ENCODE results near the gene HNRNPC. TPM values are rescaled to one million over a fixed set of nuclear protein-coding genes. Genes with fewer than 3 reads are reported as not detected.

The HNRNPC gene
- total and polyA plus RNA-seq, 9 of the 15 experiments (the other 6 are each of a cell fraction or from before 2014, with no cell fraction given): 679 to 1,557 (median 1,191) TPM

DNA sequence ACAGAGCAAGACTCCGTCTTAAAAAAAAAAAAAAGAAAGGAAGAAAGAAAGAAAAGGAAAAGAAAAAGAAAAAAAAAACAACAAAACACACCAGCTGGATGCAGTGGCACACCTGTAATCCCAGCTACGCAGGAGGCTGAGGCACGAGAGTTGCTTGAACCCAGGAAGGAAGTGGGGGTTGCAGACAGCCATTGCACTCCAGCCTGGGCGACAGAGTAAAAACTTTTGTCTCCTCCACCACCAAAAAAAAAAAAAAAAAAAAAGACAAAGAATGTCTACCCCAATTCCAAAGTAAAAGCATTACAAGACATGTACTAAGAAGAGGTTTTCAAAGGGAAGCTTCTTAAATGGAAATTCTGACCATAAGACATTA lies 53.4 kb downstream of the HNRNPC start:
- intact Hi-C loops (cut with micrococcal nuclease) (no loop called here), in situ Hi-C loops (cut with MboI) (no loop called here)
- no peak for DNase-seq (ENCODE audit: extremely low read depth in 1 of 4, low spot score in 3 of 4)
- no peak for ATAC-seq
- H3K4me2 ChIP-seq (ENCODE audit: insufficient read depth, low read length): no peak overlapping the region
- H3K36me3 ChIP-seq (ENCODE audit: control insufficient read depth, insufficient read depth, low read length): peaks cover 96% of the 10 kb centered on the region
- no peak for FAIRE-seq
- no peak overlapping the region for H2AFZ ChIP-seq (ENCODE audit: low read depth, low read length)
- BruUV-seq (replicated peaks): no TSS peak
- H3K9me1 ChIP-seq (ENCODE audit: control insufficient read depth, insufficient read depth, low read length): no peaks in the 10 kb centered on the region
- H3K9me3 ChIP-seq (replicated peaks; ENCODE audit: control insufficient read depth, insufficient read depth, low read depth, low read length): no peaks in the 10 kb centered on the region
- POLR2A ChIA-PET: no interaction called here
- peaks cover 14% of the 10 kb centered on the region for H4K20me1 ChIP-seq (replicated peaks; ENCODE audit: control insufficient read depth, insufficient read depth, low read length)
- CTCF ChIA-PET (ENCODE audit: low intra/inter-chr PET ratio): no interaction called here
- peaks cover 0 to 2% of the 10 kb centered on the region in 2 experiments; a peak in 1 of 5 replicates for H3K4me1 ChIP-seq (replicated peaks in 1 of 2; ENCODE audit: control insufficient read depth in 2 of 2, insufficient read depth in 2 of 2, low read length in 2 of 2)
- no peak overlapping the region for H3K4me3 ChIP-seq
- H3K27ac ChIP-seq (ENCODE audit: extremely low read depth, low read depth, low read length): no peak overlapping the region
- peaks cover 84% of the 10 kb centered on the region for H3K79me2 ChIP-seq (ENCODE audit: control insufficient read depth, insufficient read depth, low read length)
- WGBS (ENCODE audit: insufficient coverage, low coverage, missing lambda C conversion rate): 100% methylated on average over 3 of the region's 4 CpGs
- H3K27me3 ChIP-seq (ENCODE audit: control insufficient read depth in 2 of 2, insufficient read depth in 2 of 2, low read length in 2 of 2): no peaks in the 10 kb centered on the region
- TF ChIP-seq CBX3 (IDR thresholded peaks at IDR 0.05; ENCODE audit: borderline replicate concordance in 1 of 2, low read length in 2 of 2) (no peak), ZNF41 (CRISPR knock-in tag; conservative IDR thresholded peaks at IDR 0.05) (no peak), TEAD2 (tag; IDR thresholded peaks at IDR 0.05) (no peak), ESRRA (IDR thresholded peaks at IDR 0.05; ENCODE audit: borderline replicate concordance, low read depth) (no peak), SRSF1 (IDR thresholded peaks at IDR 0.05; ENCODE audit: low read depth, low read length) (no peak), HDAC3 (IDR thresholded peaks at IDR 0.05; ENCODE audit: borderline replicate concordance, partially characterized antibody) (no peak), ZKSCAN8 (CRISPR knock-in tag; IDR thresholded peaks at IDR 0.05) (no peak), NR1H2 (CRISPR knock-in tag; IDR thresholded peaks at IDR 0.05) (no peak)
- TF ChIP-seq, protein P1, sequence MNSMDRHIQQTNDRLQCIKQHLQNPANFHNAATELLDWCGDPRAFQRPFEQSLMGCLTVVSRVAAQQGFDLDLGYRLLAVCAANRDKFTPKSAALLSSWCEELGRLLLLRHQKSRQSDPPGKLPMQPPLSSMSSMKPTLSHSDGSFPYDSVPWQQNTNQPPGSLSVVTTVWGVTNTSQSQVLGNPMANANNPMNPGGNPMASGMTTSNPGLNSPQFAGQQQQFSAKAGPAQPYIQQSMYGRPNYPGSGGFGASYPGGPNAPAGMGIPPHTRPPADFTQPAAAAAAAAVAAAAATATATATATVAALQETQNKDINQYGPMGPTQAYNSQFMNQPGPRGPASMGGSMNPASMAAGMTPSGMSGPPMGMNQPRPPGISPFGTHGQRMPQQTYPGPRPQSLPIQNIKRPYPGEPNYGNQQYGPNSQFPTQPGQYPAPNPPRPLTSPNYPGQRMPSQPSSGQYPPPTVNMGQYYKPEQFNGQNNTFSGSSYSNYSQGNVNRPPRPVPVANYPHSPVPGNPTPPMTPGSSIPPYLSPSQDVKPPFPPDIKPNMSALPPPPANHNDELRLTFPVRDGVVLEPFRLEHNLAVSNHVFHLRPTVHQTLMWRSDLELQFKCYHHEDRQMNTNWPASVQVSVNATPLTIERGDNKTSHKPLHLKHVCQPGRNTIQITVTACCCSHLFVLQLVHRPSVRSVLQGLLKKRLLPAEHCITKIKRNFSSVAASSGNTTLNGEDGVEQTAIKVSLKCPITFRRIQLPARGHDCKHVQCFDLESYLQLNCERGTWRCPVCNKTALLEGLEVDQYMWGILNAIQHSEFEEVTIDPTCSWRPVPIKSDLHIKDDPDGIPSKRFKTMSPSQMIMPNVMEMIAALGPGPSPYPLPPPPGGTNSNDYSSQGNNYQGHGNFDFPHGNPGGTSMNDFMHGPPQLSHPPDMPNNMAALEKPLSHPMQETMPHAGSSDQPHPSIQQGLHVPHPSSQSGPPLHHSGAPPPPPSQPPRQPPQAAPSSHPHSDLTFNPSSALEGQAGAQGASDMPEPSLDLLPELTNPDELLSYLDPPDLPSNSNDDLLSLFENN (IDR thresholded peaks at IDR 0.05; ENCODE audit: low read depth in 2 of 2, low read length in 2 of 2): no peak
- TF ChIP-seq, protein P2, sequence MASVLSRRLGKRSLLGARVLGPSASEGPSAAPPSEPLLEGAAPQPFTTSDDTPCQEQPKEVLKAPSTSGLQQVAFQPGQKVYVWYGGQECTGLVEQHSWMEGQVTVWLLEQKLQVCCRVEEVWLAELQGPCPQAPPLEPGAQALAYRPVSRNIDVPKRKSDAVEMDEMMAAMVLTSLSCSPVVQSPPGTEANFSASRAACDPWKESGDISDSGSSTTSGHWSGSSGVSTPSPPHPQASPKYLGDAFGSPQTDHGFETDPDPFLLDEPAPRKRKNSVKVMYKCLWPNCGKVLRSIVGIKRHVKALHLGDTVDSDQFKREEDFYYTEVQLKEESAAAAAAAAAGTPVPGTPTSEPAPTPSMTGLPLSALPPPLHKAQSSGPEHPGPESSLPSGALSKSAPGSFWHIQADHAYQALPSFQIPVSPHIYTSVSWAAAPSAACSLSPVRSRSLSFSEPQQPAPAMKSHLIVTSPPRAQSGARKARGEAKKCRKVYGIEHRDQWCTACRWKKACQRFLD (CRISPR knock-in tag; IDR thresholded peaks at IDR 0.05): no peak
- TF ChIP-seq, protein P3, sequence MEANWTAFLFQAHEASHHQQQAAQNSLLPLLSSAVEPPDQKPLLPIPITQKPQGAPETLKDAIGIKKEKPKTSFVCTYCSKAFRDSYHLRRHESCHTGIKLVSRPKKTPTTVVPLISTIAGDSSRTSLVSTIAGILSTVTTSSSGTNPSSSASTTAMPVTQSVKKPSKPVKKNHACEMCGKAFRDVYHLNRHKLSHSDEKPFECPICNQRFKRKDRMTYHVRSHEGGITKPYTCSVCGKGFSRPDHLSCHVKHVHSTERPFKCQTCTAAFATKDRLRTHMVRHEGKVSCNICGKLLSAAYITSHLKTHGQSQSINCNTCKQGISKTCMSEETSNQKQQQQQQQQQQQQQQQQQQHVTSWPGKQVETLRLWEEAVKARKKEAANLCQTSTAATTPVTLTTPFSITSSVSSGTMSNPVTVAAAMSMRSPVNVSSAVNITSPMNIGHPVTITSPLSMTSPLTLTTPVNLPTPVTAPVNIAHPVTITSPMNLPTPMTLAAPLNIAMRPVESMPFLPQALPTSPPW (CRISPR knock-in tag; IDR thresholded peaks at IDR 0.05): no peak
- TF ChIP-seq, protein P4, sequence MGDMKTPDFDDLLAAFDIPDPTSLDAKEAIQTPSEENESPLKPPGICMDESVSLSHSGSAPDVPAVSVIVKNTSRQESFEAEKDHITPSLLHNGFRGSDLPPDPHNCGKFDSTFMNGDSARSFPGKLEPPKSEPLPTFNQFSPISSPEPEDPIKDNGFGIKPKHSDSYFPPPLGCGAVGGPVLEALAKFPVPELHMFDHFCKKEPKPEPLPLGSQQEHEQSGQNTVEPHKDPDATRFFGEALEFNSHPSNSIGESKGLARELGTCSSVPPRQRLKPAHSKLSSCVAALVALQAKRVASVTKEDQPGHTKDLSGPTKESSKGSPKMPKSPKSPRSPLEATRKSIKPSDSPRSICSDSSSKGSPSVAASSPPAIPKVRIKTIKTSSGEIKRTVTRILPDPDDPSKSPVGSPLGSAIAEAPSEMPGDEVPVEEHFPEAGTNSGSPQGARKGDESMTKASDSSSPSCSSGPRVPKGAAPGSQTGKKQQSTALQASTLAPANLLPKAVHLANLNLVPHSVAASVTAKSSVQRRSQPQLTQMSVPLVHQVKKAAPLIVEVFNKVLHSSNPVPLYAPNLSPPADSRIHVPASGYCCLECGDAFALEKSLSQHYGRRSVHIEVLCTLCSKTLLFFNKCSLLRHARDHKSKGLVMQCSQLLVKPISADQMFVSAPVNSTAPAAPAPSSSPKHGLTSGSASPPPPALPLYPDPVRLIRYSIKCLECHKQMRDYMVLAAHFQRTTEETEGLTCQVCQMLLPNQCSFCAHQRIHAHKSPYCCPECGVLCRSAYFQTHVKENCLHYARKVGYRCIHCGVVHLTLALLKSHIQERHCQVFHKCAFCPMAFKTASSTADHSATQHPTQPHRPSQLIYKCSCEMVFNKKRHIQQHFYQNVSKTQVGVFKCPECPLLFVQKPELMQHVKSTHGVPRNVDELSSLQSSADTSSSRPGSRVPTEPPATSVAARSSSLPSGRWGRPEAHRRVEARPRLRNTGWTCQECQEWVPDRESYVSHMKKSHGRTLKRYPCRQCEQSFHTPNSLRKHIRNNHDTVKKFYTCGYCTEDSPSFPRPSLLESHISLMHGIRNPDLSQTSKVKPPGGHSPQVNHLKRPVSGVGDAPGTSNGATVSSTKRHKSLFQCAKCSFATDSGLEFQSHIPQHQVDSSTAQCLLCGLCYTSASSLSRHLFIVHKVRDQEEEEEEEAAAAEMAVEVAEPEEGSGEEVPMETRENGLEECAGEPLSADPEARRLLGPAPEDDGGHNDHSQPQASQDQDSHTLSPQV (IDR thresholded peaks at IDR 0.05): no peak
- no peak overlapping the region for H3K9ac ChIP-seq (ENCODE audit: insufficient read depth in 1 of 2, low read depth in 2 of 2, low read length in 2 of 2)
